Ascending aorta (tissue), 2 donors: ENCODE measurements around the gene PBX3. TPM values are rescaled to one million over a fixed set of nuclear protein-coding genes. Genes with fewer than 3 reads are reported as not detected.

Experiments used
- DNase-seq, 2 donors: peaks; one replicate each; pipeline ENCODE4 v3.0.0-alpha.2; 2019; ENCODE audit warnings: low spot score in 2 of 2
- H3K27ac ChIP-seq, 2 donors: fragments of 200-600 bp; sonication (generic); one replicate each; pipeline ENCODE4 v1.5.1; 2016 to 2017; ENCODE audit warnings: mild to moderate bottlenecking in 1 of 2
- H3K27me3 ChIP-seq: fragments of 200-600 bp; sonication (generic); one replicate; pipeline ENCODE4 v1.5.1; 2017
- H3K36me3 ChIP-seq, 2 donors: fragments of 200-600 bp; sonication (generic); one replicate each; pipeline ENCODE4 v1.5.1; 2016
- H3K4me1 ChIP-seq, 2 donors: fragments of 200-600 bp; sonication (generic); one replicate each; pipeline ENCODE4 v1.5.1; 2016 to 2017; ENCODE audit warnings: mild to moderate bottlenecking in 1 of 2
- H3K4me3 ChIP-seq, 2 donors: fragments of 200-600 bp; sonication (generic); one replicate each; pipeline ENCODE4 v1.5.1; 2016 to 2017; ENCODE audit warnings: mild to moderate bottlenecking in 1 of 2
- H3K9me3 ChIP-seq, 2 donors: fragments of 200-600 bp; sonication (generic); one replicate each; pipeline ENCODE4 v1.5.1; 2016
- intact Hi-C: fragments of 100-400 bp; cut with DNase I; formaldehyde crosslinking; loops from one replicate; pipeline ENCODE4 v1.15.1; 2023
- total RNA-seq: library from RNA; depleted of rRNA; stranded (reverse); fragments of >200 nt; gene quantifications from one replicate; pipeline ENCODE4 v1.1.0, GENCODE V29; 2016
- TF ChIP-seq, protein P1 (sequence below), 3 experiments: fragments of 200-600 bp in 2 of 3; fragments of 450-650 bp in 1 of 3; sonication (generic) in 2 of 3; IDR thresholded peaks; one replicate each; pipeline ENCODE4 v1.5.1; 2016 to 2019; ENCODE audit warnings: antibody characterized with exemption in 3 of 3, mild to moderate bottlenecking in 1 of 3, moderate library complexity in 1 of 3

The PBX3 gene
- total RNA-seq, 1 donor from 2014 or later: 24.3 TPM

DNA sequence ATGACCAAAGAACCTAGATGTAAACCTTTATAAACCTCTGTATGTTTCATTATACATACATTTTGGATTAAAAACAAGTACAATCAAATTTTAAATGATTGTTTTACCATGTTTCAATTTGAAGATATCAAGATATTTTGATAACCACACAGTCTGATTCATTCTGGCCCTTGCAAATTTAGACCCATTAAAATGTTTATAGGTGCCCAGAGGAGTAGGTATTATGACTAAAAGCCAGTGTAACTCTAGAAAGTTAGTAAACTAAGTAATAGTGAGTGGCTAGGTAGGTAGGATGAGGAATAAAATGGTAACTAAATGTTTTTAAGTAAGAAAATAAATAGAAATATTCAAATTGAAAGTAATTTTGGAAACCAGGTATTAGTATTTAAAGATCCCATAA lies 165.5 kb downstream of the PBX3 start:
- peaks cover 0 to 3% of the 10 kb centered on the region in 2 donors for H3K36me3 ChIP-seq
- intact Hi-C loops: no loop called here
- H3K4me1 ChIP-seq: no peaks in the 10 kb centered on the region
- H3K27me3 ChIP-seq: no peaks in the 10 kb centered on the region
- no peak overlapping the region for H3K4me3 ChIP-seq
- H3K9me3 ChIP-seq: no peaks in the 10 kb centered on the region
- DNase-seq: no peak
- TF ChIP-seq, protein P1, sequence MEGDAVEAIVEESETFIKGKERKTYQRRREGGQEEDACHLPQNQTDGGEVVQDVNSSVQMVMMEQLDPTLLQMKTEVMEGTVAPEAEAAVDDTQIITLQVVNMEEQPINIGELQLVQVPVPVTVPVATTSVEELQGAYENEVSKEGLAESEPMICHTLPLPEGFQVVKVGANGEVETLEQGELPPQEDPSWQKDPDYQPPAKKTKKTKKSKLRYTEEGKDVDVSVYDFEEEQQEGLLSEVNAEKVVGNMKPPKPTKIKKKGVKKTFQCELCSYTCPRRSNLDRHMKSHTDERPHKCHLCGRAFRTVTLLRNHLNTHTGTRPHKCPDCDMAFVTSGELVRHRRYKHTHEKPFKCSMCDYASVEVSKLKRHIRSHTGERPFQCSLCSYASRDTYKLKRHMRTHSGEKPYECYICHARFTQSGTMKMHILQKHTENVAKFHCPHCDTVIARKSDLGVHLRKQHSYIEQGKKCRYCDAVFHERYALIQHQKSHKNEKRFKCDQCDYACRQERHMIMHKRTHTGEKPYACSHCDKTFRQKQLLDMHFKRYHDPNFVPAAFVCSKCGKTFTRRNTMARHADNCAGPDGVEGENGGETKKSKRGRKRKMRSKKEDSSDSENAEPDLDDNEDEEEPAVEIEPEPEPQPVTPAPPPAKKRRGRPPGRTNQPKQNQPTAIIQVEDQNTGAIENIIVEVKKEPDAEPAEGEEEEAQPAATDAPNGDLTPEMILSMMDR (IDR thresholded peaks at IDR 0.05): no peak
- H3K27ac ChIP-seq: no peak overlapping the region

DNA sequence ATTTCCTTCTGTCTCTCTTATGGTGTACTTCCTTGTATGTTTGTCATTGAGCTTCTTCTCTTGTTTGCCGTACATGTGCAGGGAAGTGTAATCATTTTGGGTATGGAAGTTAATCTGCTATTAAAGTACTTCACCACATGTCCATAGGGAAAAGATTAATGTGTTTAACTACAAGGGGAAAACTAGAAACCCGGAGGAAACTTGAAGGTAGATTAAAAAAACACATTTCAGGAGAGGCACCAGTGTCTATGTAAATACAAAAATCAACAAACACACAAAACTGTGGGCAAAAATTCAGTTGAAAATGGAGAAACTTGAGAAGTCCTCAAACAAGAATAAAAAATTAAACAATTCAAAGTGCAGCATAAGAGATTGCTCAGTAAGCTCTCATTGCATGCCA lies 166.4 kb downstream of the PBX3 start:
- DNase-seq: no peak
- intact Hi-C loops: no loop called here
- H3K4me3 ChIP-seq: no peak overlapping the region
- no peaks in the 10 kb centered on the region for H3K9me3 ChIP-seq
- no peaks in the 10 kb centered on the region for H3K27me3 ChIP-seq
- no peak overlapping the region for H3K27ac ChIP-seq
- TF ChIP-seq, protein P1 (IDR thresholded peaks at IDR 0.05): no peak
- H3K4me1 ChIP-seq: no peaks in the 10 kb centered on the region
- H3K36me3 ChIP-seq: peaks cover 0 to 3% of the 10 kb centered on the region in 2 donors

DNA sequence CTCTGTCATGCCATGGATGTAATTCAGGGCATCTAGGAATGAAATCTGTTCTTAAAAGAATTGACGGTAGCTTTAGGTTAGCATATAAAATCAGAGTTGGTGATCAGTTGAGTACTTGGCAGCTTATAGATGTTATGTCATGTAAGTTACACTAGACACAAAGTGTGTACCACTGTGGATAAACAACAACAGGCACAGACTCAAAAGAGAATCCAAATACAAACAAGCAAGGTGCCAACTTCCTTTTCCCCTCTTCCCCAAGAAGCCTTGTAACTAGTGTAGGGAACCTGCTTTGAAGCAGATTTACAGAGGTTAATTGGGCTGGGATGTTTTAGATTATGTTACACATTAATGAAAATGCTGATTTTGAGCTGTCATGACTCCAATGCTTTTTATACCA lies 167.2 kb downstream of the PBX3 start:
- no peak for DNase-seq
- H3K4me1 ChIP-seq: no peaks in the 10 kb centered on the region
- no peaks in the 10 kb centered on the region for H3K27me3 ChIP-seq
- H3K9me3 ChIP-seq: no peaks in the 10 kb centered on the region
- intact Hi-C loops: no loop called here
- TF ChIP-seq, protein P1 (IDR thresholded peaks at IDR 0.05): no peak
- H3K36me3 ChIP-seq: peaks cover 0 to 3% of the 10 kb centered on the region in 2 donors
- no peak overlapping the region for H3K4me3 ChIP-seq
- H3K27ac ChIP-seq: no peak overlapping the region

DNA sequence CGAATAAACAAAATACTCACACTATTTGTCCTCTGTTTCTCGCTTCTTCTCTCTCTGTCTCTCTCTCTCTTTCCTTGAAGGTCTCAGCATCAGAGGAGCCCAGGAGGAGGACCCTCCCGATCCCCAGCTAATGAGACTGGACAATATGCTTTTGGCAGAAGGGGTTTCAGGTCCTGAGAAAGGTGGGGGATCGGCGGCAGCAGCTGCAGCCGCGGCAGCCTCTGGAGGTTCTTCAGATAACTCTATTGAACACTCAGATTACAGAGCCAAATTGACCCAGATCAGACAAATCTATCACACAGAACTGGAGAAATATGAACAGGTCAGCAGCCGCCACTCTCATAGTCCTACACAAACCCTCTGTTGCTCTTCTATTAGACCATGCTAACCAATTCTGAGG lies 168.4 kb downstream of the PBX3 start:
- TF ChIP-seq, protein P1 (IDR thresholded peaks at IDR 0.05): no peak
- H3K4me1 ChIP-seq: no peaks in the 10 kb centered on the region
- H3K9me3 ChIP-seq: no peaks in the 10 kb centered on the region
- H3K36me3 ChIP-seq: peaks cover 0 to 3% of the 10 kb centered on the region in 2 donors
- no peak overlapping the region for H3K27ac ChIP-seq
- H3K27me3 ChIP-seq: no peaks in the 10 kb centered on the region
- intact Hi-C loops: no loop called here
- no peak for DNase-seq
- no peak overlapping the region for H3K4me3 ChIP-seq

DNA sequence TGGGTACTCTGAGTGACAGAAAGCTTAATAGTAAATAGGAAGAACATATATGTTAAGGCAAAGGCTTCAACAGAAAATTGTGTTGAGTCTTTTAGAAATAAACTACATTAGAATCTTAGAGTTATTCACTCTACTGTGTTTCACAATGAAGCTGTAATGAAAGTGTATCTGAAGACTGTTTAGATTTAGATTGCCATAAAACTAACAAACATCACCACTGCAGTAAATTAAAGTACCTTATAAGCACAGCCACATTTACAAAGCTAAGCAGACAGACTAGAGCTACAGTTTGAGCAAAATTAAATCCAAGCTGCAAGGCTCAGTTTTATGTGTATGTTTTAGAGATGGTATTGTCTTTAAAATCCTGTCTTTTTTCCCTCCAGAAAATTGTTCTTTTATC lies 172.4 kb downstream of the PBX3 start:
- H3K4me3 ChIP-seq: no peak overlapping the region
- H3K4me1 ChIP-seq: no peaks in the 10 kb centered on the region
- H3K36me3 ChIP-seq: peaks cover 0 to 3% of the 10 kb centered on the region in 2 donors
- intact Hi-C loops: no loop called here
- H3K9me3 ChIP-seq: no peaks in the 10 kb centered on the region
- no peak overlapping the region for H3K27ac ChIP-seq
- TF ChIP-seq, protein P1 (IDR thresholded peaks at IDR 0.05): no peak
- no peak for DNase-seq
- no peaks in the 10 kb centered on the region for H3K27me3 ChIP-seq

GRCh38 chr9:125920402-125920801 lies 173.2 kb downstream of the PBX3 start:
- Histone ChIP-seq H3K27me3 (no peaks in the 10 kb centered on the region), H3K9me3 (no peaks in the 10 kb centered on the region), H3K4me3 (no peak overlapping the region), H3K27ac (no peak overlapping the region), H3K36me3 (peaks cover 0 to 3% of the 10 kb centered on the region in 2 donors), H3K4me1 (no peaks in the 10 kb centered on the region)
- TF ChIP-seq, protein P1 (IDR thresholded peaks at IDR 0.05): no peak
- DNase-seq: no peak
- intact Hi-C loops: no loop called here
